H1 (cell line): ENCODE measurements around the gene VASN. TPM values are rescaled to one million over a fixed set of nuclear protein-coding genes. Genes with fewer than 3 reads are reported as not detected.

Experiments
- CTCF ChIA-PET: fragments of 300-600 bp; sonication (Branson Sonifier 250); formaldehyde crosslinking; loops from one replicate; lab custom pipeline; 2021; ENCODE audit not compliant: partially characterized antibody; lab: Charles Lee
- POLR2A ChIA-PET: fragments of 300-600 bp; sonication (Branson Sonifier 250); formaldehyde crosslinking; loops from one replicate; lab custom pipeline; 2021; ENCODE audit warnings: inconsistent platforms; ENCODE audit not compliant: partially characterized antibody; lab: Charles Lee
- DNase-seq, 2 experiments: peaks; one replicate each; pipeline versions ENCODE4 v3.0.0 to v3.0.0-alpha.2; 2010 to 2022; ENCODE audit warnings: low spot score in 2 of 2, low read depth in 1 of 2, mixed read lengths in 1 of 2
- FAIRE-seq: peaks from 2 replicates; lab custom pipeline; 2011; peaks lifted over from hg19 to GRCh38; lab: Jason Lieb, UNC
- H2AFZ ChIP-seq: 2 replicates; pipeline ENCODE4 v1.8.1; 2012; ENCODE audit warnings: low read length, inconsistent platforms
- H2AK5ac ChIP-seq: 2 replicates; pipeline ENCODE4 v1.6.1; 2013; ENCODE audit warnings: low read depth, low read length
- H2BK120ac ChIP-seq: replicated peaks from 2 replicates; pipeline ENCODE3; 2013; ENCODE audit warnings: low read depth, low read length, inconsistent platforms
- H2BK12ac ChIP-seq: 2 replicates; pipeline ENCODE4 v1.6.1; 2013; ENCODE audit warnings: low read depth, low read length
- H2BK15ac ChIP-seq: 2 replicates; pipeline ENCODE4 v1.6.1; 2013; ENCODE audit warnings: low read length
- H2BK20ac ChIP-seq: 2 replicates; pipeline ENCODE4 v1.6.1; 2013; ENCODE audit warnings: low read length
- H2BK5ac ChIP-seq: 2 replicates; pipeline ENCODE4 v1.6.1; 2013; ENCODE audit warnings: low read depth, low read length
- H3K14ac ChIP-seq: 2 replicates; pipeline ENCODE4 v1.6.1; 2013; ENCODE audit warnings: inconsistent platforms; ENCODE audit not compliant: insufficient read length
- H3K18ac ChIP-seq: 2 replicates; pipeline ENCODE4 v1.6.1; 2013; ENCODE audit warnings: low read length; ENCODE audit errors: extremely low read depth
- H3K23ac ChIP-seq: 2 replicates; pipeline ENCODE4 v1.6.1; 2013; ENCODE audit warnings: inconsistent platforms; ENCODE audit not compliant: insufficient read length
- H3K23me2 ChIP-seq: 2 replicates; pipeline ENCODE4 v1.6.1; 2013; ENCODE audit warnings: low read depth, low read length
- H3K27ac ChIP-seq: 2 replicates; pipeline ENCODE4 v1.6.1; 2011; ENCODE audit warnings: low read depth, low read length, inconsistent platforms
- H3K27me3 ChIP-seq, 4 experiments: replicated peaks in 1 of 4; 1 replicate in 1 of 4; 2 replicates in 3 of 4; pipeline versions ENCODE4 v1.6.1 to v1.8.1; 2011 to 2013; ENCODE audit warnings: low read length in 3 of 4, mild to moderate bottlenecking in 3 of 4, inconsistent platforms in 2 of 4, mixed read lengths in 2 of 4, moderate library complexity in 1 of 4; ENCODE audit not compliant: control insufficient read depth in 3 of 4, insufficient read depth in 3 of 4; ENCODE audit errors: extremely low read depth in 1 of 4
- H3K36me3 ChIP-seq, 4 experiments: 2 replicates each; pipeline versions ENCODE4 v1.6.1 to v1.8.1; 2011 to 2013; ENCODE audit warnings: mild to moderate bottlenecking in 4 of 4, low read length in 3 of 4, moderate library complexity in 2 of 4, control low read depth in 1 of 4, inconsistent platforms in 1 of 4; ENCODE audit not compliant: insufficient read depth in 4 of 4, control insufficient read depth in 2 of 4
- H3K4ac ChIP-seq: replicated peaks from 2 replicates; pipeline ENCODE3; 2013; ENCODE audit warnings: low read length, low read depth, mixed read lengths, inconsistent platforms; ENCODE audit not compliant: insufficient read length
- H3K4me1 ChIP-seq, 4 experiments: replicated peaks in 1 of 4; 1 replicate in 1 of 4; 2 replicates in 3 of 4; pipeline versions ENCODE4 v1.6.1 to v1.8.1; 2011 to 2013; ENCODE audit warnings: low read length in 3 of 4, inconsistent platforms in 2 of 4, mixed read lengths in 1 of 4; ENCODE audit not compliant: insufficient read depth in 4 of 4, control insufficient read depth in 3 of 4
- H3K4me2 ChIP-seq, 2 experiments: 2 replicates each; pipeline versions ENCODE4 v1.6.1 to v1.8.1; 2011 to 2013; ENCODE audit warnings: low read depth in 2 of 2, low read length in 2 of 2, control low read depth in 1 of 2, inconsistent platforms in 1 of 2, mild to moderate bottlenecking in 1 of 2; ENCODE audit not compliant: insufficient read depth in 1 of 2
- H3K4me3 ChIP-seq, 4 experiments: fragments of 200-600, 300-600 bp in 1 of 4; sonication (generic), shearing (Covaris generic), sonication (Bioruptor Twin) in 1 of 4; 2 replicates each; pipeline versions ENCODE4 v1.5.1 to v1.8.1; 2011 to 2016; ENCODE audit warnings: low read length in 4 of 4, low read depth in 3 of 4, control low read depth in 2 of 4, inconsistent platforms in 2 of 4, mild to moderate bottlenecking in 2 of 4, mixed read lengths in 1 of 4, moderate library complexity in 1 of 4; ENCODE audit not compliant: insufficient read depth in 2 of 4; ENCODE audit errors: extremely low read depth in 1 of 4
- H3K56ac ChIP-seq: replicated peaks from 2 replicates; pipeline ENCODE3; 2013; ENCODE audit warnings: low read depth, mild to moderate bottlenecking, mixed read lengths, low read length, inconsistent platforms; ENCODE audit not compliant: insufficient read length
- H3K79me1 ChIP-seq: 2 replicates; pipeline ENCODE4 v1.6.1; 2013; ENCODE audit warnings: low read depth, low read length, control low read depth
- H3K79me2 ChIP-seq, 2 experiments: 2 replicates each; pipeline versions ENCODE4 v1.6.1 to v1.8.1; 2012 to 2013; ENCODE audit warnings: low read length in 2 of 2, mild to moderate bottlenecking in 2 of 2, inconsistent platforms in 1 of 2; ENCODE audit not compliant: insufficient read depth in 2 of 2, control insufficient read depth in 1 of 2
- H3K9ac ChIP-seq, 4 experiments: replicated peaks in 1 of 4; 1 replicate in 1 of 4; 2 replicates in 3 of 4; pipeline versions ENCODE4 v1.6.1 to v1.8.1; 2011 to 2013; ENCODE audit warnings: low read depth in 3 of 4, low read length in 3 of 4, control low read depth in 2 of 4, mild to moderate bottlenecking in 2 of 4, moderate library complexity in 2 of 4, inconsistent platforms in 1 of 4; ENCODE audit errors: extremely low read depth in 1 of 4
- H3K9me3 ChIP-seq, 2 experiments: 2 replicates each; pipeline versions ENCODE4 v1.6.1 to v1.8.1; 2012 to 2013; ENCODE audit warnings: mild to moderate bottlenecking in 2 of 2, moderate library complexity in 2 of 2, control low read depth in 1 of 2, inconsistent platforms in 1 of 2, low read depth in 1 of 2, low read length in 1 of 2, mixed read lengths in 1 of 2; ENCODE audit not compliant: insufficient read depth in 2 of 2
- H4K20me1 ChIP-seq, 2 experiments: replicated peaks in 1 of 2; 2 replicates each; pipeline versions ENCODE3 to v1.8.1; 2011 to 2013; ENCODE audit warnings: inconsistent platforms in 2 of 2, low read length in 2 of 2, mild to moderate bottlenecking in 1 of 2; ENCODE audit not compliant: insufficient read depth in 2 of 2, control insufficient read depth in 1 of 2
- H4K5ac ChIP-seq: 2 replicates; pipeline ENCODE4 v1.6.1; 2013; ENCODE audit warnings: low read length, low read depth, mixed read lengths, inconsistent platforms; ENCODE audit not compliant: insufficient read length
- H4K8ac ChIP-seq: 2 replicates; pipeline ENCODE4 v1.8.0; 2013; ENCODE audit warnings: mild to moderate bottlenecking, moderate library complexity, low read length, inconsistent platforms; ENCODE audit not compliant: insufficient read depth; ENCODE audit errors: extremely low read depth
- H4K91ac ChIP-seq: replicated peaks from 2 replicates; pipeline ENCODE3; 2013; ENCODE audit warnings: low read length, mixed read lengths, inconsistent platforms; ENCODE audit not compliant: insufficient read length
- HDAC2 ChIP-seq, 2 experiments: fragments of 300-600 bp in 1 of 2; sonication (generic) in 1 of 2; IDR thresholded peaks; 2 replicates each; pipeline ENCODE4 v1.6.1; 2011 to 2012; ENCODE audit warnings: low read depth in 2 of 2, low read length in 2 of 2, mild to moderate bottlenecking in 2 of 2, moderate library complexity in 2 of 2, borderline replicate concordance in 1 of 2, inconsistent platforms in 1 of 2
- KDM1A ChIP-seq: fragments of 200-600, 300-600 bp; sonication (generic); IDR thresholded peaks from 2 replicates; pipeline ENCODE4 v1.7.1; 2016; ENCODE audit warnings: mild to moderate bottlenecking, low read length, borderline replicate concordance
- WGBS, 2 experiments: shearing (Covaris generic) in 1 of 2; methylation state at CpG; one replicate each; pipeline versions ENCODE4 v1.1.6 to v1.1.7; 2013 to 2015; ENCODE audit warnings: low lambda C conversion rate in 2 of 2, mixed read lengths in 2 of 2, inconsistent platforms in 1 of 2, low coverage in 1 of 2, missing lambda C conversion rate in 1 of 2; ENCODE audit not compliant: insufficient replicate concordance in 2 of 2, insufficient coverage in 1 of 2, insufficient read length in 1 of 2; ENCODE audit errors: extremely low coverage in 1 of 2, missing lambda C conversion rate in 1 of 2; 5-methylcytosine and 5-hydroxymethylcytosine counted together
- polyA plus RNA-seq, 7 experiments: library from polyadenylated mRNA; depleted of rRNA in 3 of 7; stranded (reverse) in 5 of 7; unstranded in 2 of 7; fragments of >200 nt in 5 of 7; fragments of 200-250 nt in 2 of 7; gene quantifications; 1 replicate in 5 of 7; 2 replicates in 1 of 7; 4 replicates in 1 of 7; pipeline versions ENCODE4 v1.2.1 to v1.2.3, GENCODE V29; 2011 to 2013; ENCODE audit warnings: missing spikeins in 2 of 7, mixed read lengths in 2 of 7
- total RNA-seq: library from RNA; stranded (reverse); fragmentation: NEBNext Ultra II Directional; extraction: Animal tissue kit (Norgen Biotek cat#: 25700); gene quantifications from 2 replicates; pipeline ENCODE4 v1.2.1, GENCODE V29; 2021

The VASN gene
- total and polyA plus RNA-seq, 2 of the 8 experiments (the other 6 are each of a cell fraction or from before 2014, with no cell fraction given), result 9.6 to 11.3 TPM

DNA sequence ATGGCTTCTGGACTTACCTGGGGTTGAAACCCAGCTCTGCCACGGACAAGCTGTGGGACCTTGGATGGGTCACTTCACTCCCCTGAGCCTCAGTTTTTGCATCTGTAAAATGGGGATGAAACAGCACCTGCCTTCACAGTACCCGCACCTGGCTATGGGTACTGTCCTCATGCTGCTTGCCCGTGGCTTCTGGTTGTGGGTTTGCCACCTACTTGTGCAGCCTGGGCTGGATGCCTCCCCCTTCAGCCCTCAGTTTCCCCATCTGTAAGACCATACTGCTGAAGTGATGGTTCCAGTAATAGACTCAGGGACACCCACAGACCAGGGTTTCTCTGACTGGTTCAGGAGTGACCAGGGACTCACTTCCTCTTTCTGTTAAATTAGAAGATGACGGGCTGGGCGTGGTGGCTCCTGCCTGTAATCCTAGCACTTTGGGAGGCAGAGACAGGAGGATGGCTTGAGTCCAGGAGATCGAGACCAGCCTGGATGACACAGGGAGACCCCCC is 46.3 kb upstream of the VASN start:
- DNase-seq (no peak), FAIRE-seq (no peak)
- Histone ChIP-seq H3K36me3 (no peaks in the 10 kb centered on the region), H2AFZ (no peak overlapping the region), H3K4me1 (peaks cover 5 to 31% (median 25%) of the 10 kb centered on the region in 4 experiments), H2BK12ac (no peak overlapping the region), H2BK5ac (0 out of 2 replicates have a peak overlapping the region, but pooled peaks have one; percentile 24), H3K27me3 (no peaks in the 10 kb centered on the region), H3K18ac (no peak overlapping the region), H3K56ac (no peak overlapping the region), H3K4ac (no peak overlapping the region), H4K20me1 (peaks cover 7 to 23% of the 10 kb centered on the region in 2 experiments), H3K9ac (no peak overlapping the region), H4K8ac (no peak overlapping the region), H2BK15ac (0 out of 2 replicates have a peak overlapping the region, but pooled peaks have one; percentile 61), H3K27ac (no peak overlapping the region), H3K4me2 (no peak overlapping the region), H3K23me2 (peaks cover 3% of the 10 kb centered on the region; the same call in 1 of the 2 replicates), H3K23ac (no peak overlapping the region), H4K5ac (no peak overlapping the region), H2AK5ac (peak overlapping the region; percentile 58; the same call in 1 of the 2 replicates), H3K9me3 (no peaks in the 10 kb centered on the region), H2BK120ac (peak overlapping the region; percentile 67), H3K79me2 (peaks cover 0 to 49% of the 10 kb centered on the region in 2 experiments; a peak in 2 of 4 replicates), H4K91ac (peak overlapping the region; percentile 36), H2BK20ac (no peak overlapping the region), H3K79me1 (peaks cover 10% of the 10 kb centered on the region), H3K14ac (no peak overlapping the region), H3K4me3 (no peak overlapping the region)
- CTCF ChIA-PET, result interaction anchor here (1.5 to 11.0 kb wide), 14 partner anchors 8 to 78 kb away, joined by 3 to 182 read pairs (median 24); partner anchors contain the start of gene GLIS2
- TF ChIP-seq KDM1A (peak; percentile 69; the same call in 1 of the 2 replicates), HDAC2 (IDR thresholded peaks at IDR 0.05; ENCODE audit: borderline replicate concordance in 1 of 2, low read depth in 2 of 2, low read length in 2 of 2) (no peak)
- 91% methylated on average over 6 of the region's 6 CpGs; no CpG with 5 or more reads in 1 of the 2 experiments for WGBS, 2 experiments
- POLR2A ChIA-PET, result interaction anchor here (1.0 to 8.9 kb wide), 5 partner anchors 8 to 53 kb away, joined by 5 to 80 read pairs (median 16); partner anchors contain the start of gene TFAP4
